HFFc6 (cell line): ENCODE results near the gene EPS15. TPM values are rescaled to one million over a fixed set of nuclear protein-coding genes. Genes with fewer than 3 reads are reported as not detected.

Source experiments
- DNase-seq: peaks from one replicate; pipeline ENCODE4 v3.0.0-alpha.2; 2018
- H3K27ac Mint-ChIP-seq: 2 replicates; pipeline ENCODE4 v1.8.0; 2020; ENCODE audit warnings: mild to moderate bottlenecking, mixed read lengths
- H3K27me3 Mint-ChIP-seq: 2 replicates; pipeline ENCODE4 v1.8.0; 2021; ENCODE audit warnings: mild to moderate bottlenecking, moderate library complexity, mixed read lengths; ENCODE audit not compliant: insufficient read depth
- H3K36me3 Mint-ChIP-seq: 2 replicates; pipeline ENCODE4 v1.8.0; 2021; ENCODE audit warnings: low read depth, mixed read lengths
- H3K4me1 Mint-ChIP-seq: 2 replicates; pipeline ENCODE4 v1.8.0; 2020; ENCODE audit warnings: low read depth, mixed read lengths
- H3K4me3 Mint-ChIP-seq: 2 replicates; pipeline ENCODE4 v1.8.0; 2020; ENCODE audit warnings: mild to moderate bottlenecking, moderate library complexity, mixed read lengths
- H3K9me3 Mint-ChIP-seq: 2 replicates; pipeline ENCODE4 v1.8.0; 2020; ENCODE audit warnings: mild to moderate bottlenecking, mixed read lengths
- total RNA-seq, 6 experiments: library from RNA; stranded (reverse); fragmentation: NEBNext Ultra II Directional; extraction: Animal tissue kit (Norgen Biotek cat#: 25700); gene quantifications; 2 replicates in 1 of 6; 3 replicates in 5 of 6; pipeline ENCODE4 v1.2.3, GENCODE V29; 2021
- TF ChIP-seq, protein P1 (sequence below): fragments of 200-600 bp; sonication (generic); IDR thresholded peaks from 2 replicates; pipeline ENCODE4 v1.5.0; 2021; ENCODE audit warnings: antibody characterized with exemption, mild to moderate bottlenecking

Gene EPS15
- total RNA-seq, 6 experiments from 2014 or later = 45.2 to 55.7 (median 49.6) TPM

DNA sequence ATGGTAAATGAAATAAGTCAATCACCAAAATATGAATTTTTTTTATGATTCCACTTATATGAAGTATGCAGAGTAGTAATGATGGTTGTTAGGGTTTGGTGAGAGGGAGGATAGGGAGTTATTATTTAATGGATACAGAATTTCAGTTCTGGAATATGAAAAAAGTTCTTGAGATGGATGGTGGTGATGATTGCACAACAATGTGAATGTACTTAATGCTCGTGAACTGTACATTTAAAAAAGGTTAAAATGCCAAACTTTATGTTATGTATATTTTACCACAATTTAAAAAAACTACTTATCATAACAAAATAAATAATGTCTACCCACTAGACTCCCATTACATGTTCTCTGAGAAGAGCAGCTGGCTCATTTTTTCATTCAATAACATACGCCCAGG is 133.3 kb downstream of the EPS15 start:
- TF ChIP-seq, protein P1, sequence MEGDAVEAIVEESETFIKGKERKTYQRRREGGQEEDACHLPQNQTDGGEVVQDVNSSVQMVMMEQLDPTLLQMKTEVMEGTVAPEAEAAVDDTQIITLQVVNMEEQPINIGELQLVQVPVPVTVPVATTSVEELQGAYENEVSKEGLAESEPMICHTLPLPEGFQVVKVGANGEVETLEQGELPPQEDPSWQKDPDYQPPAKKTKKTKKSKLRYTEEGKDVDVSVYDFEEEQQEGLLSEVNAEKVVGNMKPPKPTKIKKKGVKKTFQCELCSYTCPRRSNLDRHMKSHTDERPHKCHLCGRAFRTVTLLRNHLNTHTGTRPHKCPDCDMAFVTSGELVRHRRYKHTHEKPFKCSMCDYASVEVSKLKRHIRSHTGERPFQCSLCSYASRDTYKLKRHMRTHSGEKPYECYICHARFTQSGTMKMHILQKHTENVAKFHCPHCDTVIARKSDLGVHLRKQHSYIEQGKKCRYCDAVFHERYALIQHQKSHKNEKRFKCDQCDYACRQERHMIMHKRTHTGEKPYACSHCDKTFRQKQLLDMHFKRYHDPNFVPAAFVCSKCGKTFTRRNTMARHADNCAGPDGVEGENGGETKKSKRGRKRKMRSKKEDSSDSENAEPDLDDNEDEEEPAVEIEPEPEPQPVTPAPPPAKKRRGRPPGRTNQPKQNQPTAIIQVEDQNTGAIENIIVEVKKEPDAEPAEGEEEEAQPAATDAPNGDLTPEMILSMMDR = no peak
- Mint-ChIP-seq H3K36me3 (peaks cover 56% of the 10 kb centered on the region), H3K9me3 (peaks cover 27% of the 10 kb centered on the region), H3K27me3 (no peaks in the 10 kb centered on the region; the same call in 1 of the 2 replicates), H3K4me3 (no peak overlapping the region), H3K4me1 (no peaks in the 10 kb centered on the region), H3K27ac (no peak overlapping the region)
- no peak for DNase-seq

DNA sequence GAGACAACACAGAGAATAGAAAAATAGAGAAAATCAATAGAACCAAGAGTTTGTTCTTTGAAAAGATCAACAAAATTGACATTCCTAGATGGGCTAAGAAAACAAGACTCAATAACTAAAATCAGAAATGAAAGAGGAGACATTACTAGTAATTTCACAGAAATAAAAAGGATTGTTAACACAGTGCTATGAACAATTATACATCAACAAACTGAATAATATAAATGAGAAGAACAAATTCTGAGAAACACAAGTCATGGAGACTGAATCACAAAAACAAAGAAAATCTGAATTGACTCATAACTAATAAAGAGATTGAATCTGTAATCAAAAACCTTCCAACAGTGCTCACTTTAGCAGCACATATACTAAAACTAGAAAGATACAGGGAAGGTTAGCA is 137.1 kb downstream of the EPS15 start:
- Mint-ChIP-seq H3K9me3 (peaks cover 27% of the 10 kb centered on the region), H3K4me1 (no peaks in the 10 kb centered on the region), H3K4me3 (no peak overlapping the region), H3K27me3 (no peaks in the 10 kb centered on the region; the same call in 1 of the 2 replicates), H3K36me3 (peaks cover 61% of the 10 kb centered on the region), H3K27ac (no peak overlapping the region)
- TF ChIP-seq, protein P1 = no peak
- no peak for DNase-seq

DNA sequence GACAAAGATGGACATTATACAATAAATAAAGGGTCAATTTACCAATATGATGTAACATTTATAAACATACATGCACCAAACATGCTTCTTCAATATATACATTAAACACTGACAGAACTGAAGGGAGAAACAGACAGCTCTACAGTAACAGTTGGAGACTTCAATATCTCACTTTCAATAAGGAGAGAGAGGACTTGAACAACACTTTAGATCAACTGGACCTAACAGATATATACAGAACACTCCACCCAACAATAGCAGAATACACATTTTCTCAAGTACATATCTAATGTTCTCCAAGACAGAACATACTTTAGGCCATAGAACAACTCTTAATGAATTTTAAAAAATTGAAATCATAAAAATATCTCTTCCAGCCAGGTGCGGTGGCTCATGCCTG is 138.1 kb downstream of the EPS15 start:
- H3K9me3 Mint-ChIP-seq = peaks cover 17% of the 10 kb centered on the region

DNA sequence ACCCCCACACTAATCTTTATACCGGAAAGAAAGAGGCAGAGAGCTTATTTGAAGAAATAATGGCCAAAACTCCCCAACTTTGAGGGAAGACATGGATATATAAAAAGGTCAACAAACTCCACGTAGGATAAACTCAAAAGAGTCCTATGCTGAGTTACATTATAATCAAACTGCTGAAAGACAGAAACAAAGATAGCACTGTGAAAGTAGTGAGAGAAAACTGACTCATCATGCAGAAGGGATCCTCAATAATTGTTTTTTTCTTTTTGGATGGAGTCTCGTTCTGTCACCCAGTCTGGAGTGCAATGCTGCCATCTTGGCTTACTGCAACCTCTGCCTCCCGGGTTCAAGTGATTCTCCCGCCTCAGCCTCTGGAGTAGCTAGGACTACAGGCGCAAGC is 140.2 kb downstream of the EPS15 start:
- Mint-ChIP-seq H3K4me3 (no peak overlapping the region), H3K27ac (no peak overlapping the region), H3K27me3 (no peaks in the 10 kb centered on the region; the same call in 1 of the 2 replicates), H3K36me3 (peaks cover 34% of the 10 kb centered on the region), H3K9me3 (peaks cover 6% of the 10 kb centered on the region), H3K4me1 (no peaks in the 10 kb centered on the region)
- DNase-seq = no peak
- TF ChIP-seq, protein P1 = no peak

More for the DNA sequence above, 138.1 kb downstream of the EPS15 start:
- H3K4me1 Mint-ChIP-seq = no peaks in the 10 kb centered on the region
- no peak overlapping the region for H3K27ac Mint-ChIP-seq
- TF ChIP-seq, protein P1 = no peak
- no peak overlapping the region for H3K4me3 Mint-ChIP-seq
- H3K27me3 Mint-ChIP-seq = no peaks in the 10 kb centered on the region; the same call in 1 of the 2 replicates
- no peak for DNase-seq
- peaks cover 54% of the 10 kb centered on the region for H3K36me3 Mint-ChIP-seq

DNA sequence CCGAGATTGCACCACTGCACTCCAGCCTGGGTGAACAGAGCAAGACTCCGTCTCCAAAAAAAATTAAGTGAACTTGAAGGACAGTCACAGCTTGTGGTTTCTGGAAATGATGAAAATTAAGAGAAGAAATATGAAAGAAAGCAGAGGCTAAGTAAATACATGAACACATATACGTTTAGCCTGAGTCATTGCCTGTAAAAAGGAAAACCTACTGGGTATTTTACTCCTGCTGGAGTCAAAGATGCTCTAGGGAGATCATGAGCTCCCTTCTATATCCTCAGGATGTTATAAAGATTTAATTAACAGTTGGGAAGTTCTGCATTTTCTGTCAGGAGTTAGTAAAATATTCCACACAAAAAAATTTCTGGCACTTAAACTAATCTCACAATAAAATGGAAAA is 145.2 kb downstream of the EPS15 start:
- TF ChIP-seq, protein P1 = no peak
- no peak overlapping the region for H3K27ac Mint-ChIP-seq
- peaks cover 16% of the 10 kb centered on the region for H3K36me3 Mint-ChIP-seq
- H3K4me3 Mint-ChIP-seq = no peak overlapping the region
- H3K27me3 Mint-ChIP-seq = no peaks in the 10 kb centered on the region
- H3K9me3 Mint-ChIP-seq = no peaks in the 10 kb centered on the region
- DNase-seq = no peak
- H3K4me1 Mint-ChIP-seq = no peaks in the 10 kb centered on the region

DNA sequence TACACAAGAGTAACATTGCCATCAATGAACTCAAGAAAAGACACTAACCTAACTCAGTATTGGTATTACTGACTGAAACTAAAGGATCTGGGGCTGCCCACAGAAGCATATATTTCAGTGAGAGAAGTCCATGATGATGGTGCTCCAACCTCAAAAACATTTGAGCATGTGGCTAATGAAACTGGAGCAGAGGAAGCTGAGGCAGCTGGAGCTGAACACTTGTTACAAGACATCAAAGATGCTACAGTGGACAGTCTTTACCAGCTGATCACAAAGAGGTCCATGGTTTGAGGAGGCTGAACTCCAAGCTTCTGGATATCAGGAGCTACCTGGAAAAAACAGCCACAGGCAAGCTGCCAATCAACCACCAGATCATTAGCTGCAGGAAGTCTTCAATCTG is 146.5 kb downstream of the EPS15 start:
- no peaks in the 10 kb centered on the region for H3K4me1 Mint-ChIP-seq
- DNase-seq = no peak
- H3K36me3 Mint-ChIP-seq = peaks cover 9% of the 10 kb centered on the region
- no peak overlapping the region for H3K27ac Mint-ChIP-seq
- H3K4me3 Mint-ChIP-seq = no peak overlapping the region
- H3K27me3 Mint-ChIP-seq = no peaks in the 10 kb centered on the region
- TF ChIP-seq, protein P1 = no peak
- H3K9me3 Mint-ChIP-seq = no peaks in the 10 kb centered on the region
